Activated naive CD4-positive, alpha-beta T cell treated with anti-CD3 and anti-CD28 coated beads, Interleukin-2, amount 50 U/mL, for 24 hours (primary cell): ENCODE measurements around the gene PPM1M.

ENCODE experiments used
- H3K27ac Mint-ChIP-seq: one replicate; pipeline ENCODE4 v1.8.0; 2021; ENCODE audit warnings: mild to moderate bottlenecking, mixed read lengths
- H3K27me3 Mint-ChIP-seq: one replicate; pipeline ENCODE4 v1.8.0; 2021; ENCODE audit warnings: mixed read lengths
- H3K36me3 Mint-ChIP-seq: one replicate; pipeline ENCODE4 v1.8.0; 2021; ENCODE audit warnings: mixed read lengths
- H3K4me1 Mint-ChIP-seq: one replicate; pipeline ENCODE4 v1.8.0; 2021; ENCODE audit warnings: mixed read lengths
- H3K4me3 Mint-ChIP-seq: one replicate; pipeline ENCODE4 v1.8.0; 2021; ENCODE audit warnings: mild to moderate bottlenecking, mixed read lengths
- H3K9me3 Mint-ChIP-seq: one replicate; pipeline ENCODE4 v1.8.0; 2021; ENCODE audit warnings: mixed read lengths

PPM1M gene

DNA sequence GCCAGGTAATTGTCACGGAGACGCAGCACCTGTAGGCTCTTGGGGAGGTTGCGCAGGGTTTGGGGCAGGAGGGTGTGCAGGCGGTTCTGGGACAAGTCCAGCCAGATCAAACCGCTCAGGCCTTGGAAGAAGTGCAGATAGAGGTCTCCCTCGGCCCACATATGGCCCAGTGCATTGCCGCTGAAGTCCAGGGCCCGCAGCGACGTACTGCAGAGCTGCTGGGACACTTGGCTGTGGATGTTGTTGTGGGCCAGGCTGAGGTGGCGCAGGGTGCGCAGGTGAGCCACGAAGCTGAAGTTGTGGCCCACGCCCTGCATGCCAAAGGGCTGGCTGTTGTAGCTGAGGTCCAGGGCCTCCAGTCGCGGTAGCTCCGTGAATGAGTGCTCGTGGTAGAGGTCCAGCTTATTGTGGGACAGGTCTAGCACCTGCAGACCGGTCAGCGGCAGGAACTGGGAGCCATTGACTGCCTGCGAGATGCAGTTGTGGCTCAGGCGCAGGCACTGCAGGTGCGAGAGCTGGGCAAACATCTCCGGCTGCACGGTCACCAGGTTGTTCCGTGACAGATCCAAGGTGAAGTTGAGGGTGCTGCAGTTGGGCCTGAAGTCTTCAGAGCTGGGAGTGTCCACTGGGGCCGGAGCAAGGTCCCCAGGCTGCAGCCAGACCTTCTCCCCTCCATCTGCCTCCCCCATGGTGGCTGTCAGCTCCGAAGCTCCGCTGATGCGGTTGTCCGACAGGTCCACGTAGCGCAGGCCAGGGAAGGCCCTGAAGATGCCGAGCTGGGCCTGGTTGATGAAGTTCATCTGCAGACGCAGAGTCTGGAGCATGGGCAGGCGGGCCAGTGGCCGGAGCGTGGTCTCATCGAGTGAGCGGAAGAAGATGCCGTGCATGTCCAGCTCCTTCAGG is 23.0 kb upstream of the PPM1M start:
- Mint-ChIP-seq H3K36me3 (no peaks in the 10 kb centered on the region), H3K4me1 (peaks cover 82% of the 10 kb centered on the region), H3K27me3 (no peaks in the 10 kb centered on the region), H3K9me3 (no peaks in the 10 kb centered on the region), H3K4me3 (peak overlapping the region; percentile 62), H3K27ac (peak overlapping the region; percentile 51)

- Mint-ChIP-seq H3K9me3 (no peaks in the 10 kb centered on the region), H3K4me3 (peak overlapping the region; percentile 61), H3K27me3 (no peaks in the 10 kb centered on the region), H3K36me3 (no peaks in the 10 kb centered on the region), H3K4me1 (peaks cover 70% of the 10 kb centered on the region), H3K27ac (peak overlapping the region; percentile 46)
Measured at GRCh38 chr3:52223449-52224408, 21.8 kb upstream of the PPM1M start.

DNA sequence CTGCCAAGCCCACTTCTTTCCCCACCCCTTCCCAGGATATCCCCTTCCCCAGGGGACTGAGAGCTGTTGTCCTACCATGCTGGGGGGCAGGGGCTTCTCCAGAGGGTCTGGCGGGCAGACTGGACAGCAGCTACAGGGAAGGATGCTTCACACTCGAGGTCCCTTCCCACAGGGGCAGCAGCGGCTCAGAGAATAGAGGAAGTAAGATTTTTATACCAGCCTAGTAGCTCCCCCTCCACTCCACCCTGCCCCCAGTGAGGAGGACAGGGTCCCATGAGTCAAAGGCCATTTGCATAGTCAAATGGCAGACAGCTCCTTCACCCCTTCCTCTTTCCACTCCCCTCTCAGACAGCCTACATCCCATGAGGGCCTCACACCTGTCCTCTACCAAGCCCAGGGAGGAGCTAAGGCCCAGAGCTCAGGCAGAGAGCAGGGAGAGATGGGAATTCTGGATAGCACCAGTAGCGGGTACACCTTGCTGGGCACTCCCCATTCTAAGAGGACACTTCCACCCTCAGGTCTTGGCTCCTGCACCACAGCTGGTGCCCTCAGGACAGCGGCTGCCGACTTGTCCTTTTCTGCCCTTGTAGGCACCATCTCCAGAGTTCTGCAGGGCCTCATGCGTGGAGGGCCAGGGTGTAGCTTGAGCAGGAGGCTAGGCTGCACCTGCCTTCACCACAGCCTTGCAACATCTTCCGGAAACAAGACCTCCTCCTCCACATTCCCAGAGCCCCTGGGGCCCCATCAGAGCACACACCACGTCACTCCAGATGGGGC is 19.9 kb upstream of the PPM1M start, which contains the start of gene TLR9:
TSS of gene TLR9 (minus strand) at position 194 of the 777 bp plus-strand sequence. CDS start at position 78, 116 bp downstream.
- peak within 1 kb of the TSS; percentile 84 for H3K27ac Mint-ChIP-seq
- peaks cover 55% of the 10 kb centered on the region for H3K4me1 Mint-ChIP-seq
- peaks cover 4% of the 10 kb centered on the region for H3K36me3 Mint-ChIP-seq
- H3K9me3 Mint-ChIP-seq: no peaks in the 10 kb centered on the region
- H3K27me3 Mint-ChIP-seq: no peaks in the 10 kb centered on the region
- peak within 1 kb of the TSS; percentile 36 for H3K4me3 Mint-ChIP-seq

DNA sequence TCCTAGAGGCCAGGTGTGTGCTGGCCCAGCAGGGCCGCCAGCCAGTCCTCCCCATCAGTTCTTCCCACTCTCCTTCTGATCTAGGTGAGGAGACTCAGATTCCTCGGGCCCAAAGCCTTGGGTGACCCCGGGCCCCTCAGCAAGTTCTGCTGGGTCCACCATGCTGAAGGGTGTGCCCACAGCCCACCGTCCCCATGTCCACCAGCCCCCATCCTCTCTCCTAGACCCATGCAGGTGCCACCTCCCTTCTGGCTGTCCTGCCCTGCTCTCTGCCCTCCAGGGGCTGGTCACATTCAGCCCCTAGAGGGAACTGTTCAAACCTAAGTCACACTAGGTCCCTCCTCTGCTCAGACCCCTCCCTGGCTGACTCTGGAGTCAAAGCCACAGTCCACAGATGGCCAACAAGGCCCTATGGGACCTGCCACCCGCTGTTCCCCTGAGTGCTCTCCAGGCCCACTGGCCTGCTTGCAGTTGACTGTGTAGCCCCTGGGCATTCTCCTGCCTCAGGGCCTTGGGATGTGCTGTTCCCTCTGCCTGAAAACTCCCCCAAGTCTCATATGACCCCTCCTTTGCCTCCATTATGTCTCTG is 19.2 kb upstream of the PPM1M start:
- H3K9me3 Mint-ChIP-seq: no peaks in the 10 kb centered on the region

GRCh38 chr3:52227117-52227516 is 18.4 kb upstream of the PPM1M start:
- no peaks in the 10 kb centered on the region for H3K27me3 Mint-ChIP-seq
- peaks cover 4% of the 10 kb centered on the region for H3K36me3 Mint-ChIP-seq
- H3K9me3 Mint-ChIP-seq: no peaks in the 10 kb centered on the region
- H3K27ac Mint-ChIP-seq: peak overlapping the region; percentile 84
- peak overlapping the region; percentile 2 for H3K4me3 Mint-ChIP-seq
- H3K4me1 Mint-ChIP-seq: peaks cover 54% of the 10 kb centered on the region

More for the DNA sequence above, 19.2 kb upstream of the PPM1M start:
- Mint-ChIP-seq H3K27me3 (no peaks in the 10 kb centered on the region), H3K4me1 (peaks cover 55% of the 10 kb centered on the region), H3K27ac (peak overlapping the region; percentile 84), H3K36me3 (peaks cover 4% of the 10 kb centered on the region), H3K4me3 (peak overlapping the region; percentile 2)

DNA sequence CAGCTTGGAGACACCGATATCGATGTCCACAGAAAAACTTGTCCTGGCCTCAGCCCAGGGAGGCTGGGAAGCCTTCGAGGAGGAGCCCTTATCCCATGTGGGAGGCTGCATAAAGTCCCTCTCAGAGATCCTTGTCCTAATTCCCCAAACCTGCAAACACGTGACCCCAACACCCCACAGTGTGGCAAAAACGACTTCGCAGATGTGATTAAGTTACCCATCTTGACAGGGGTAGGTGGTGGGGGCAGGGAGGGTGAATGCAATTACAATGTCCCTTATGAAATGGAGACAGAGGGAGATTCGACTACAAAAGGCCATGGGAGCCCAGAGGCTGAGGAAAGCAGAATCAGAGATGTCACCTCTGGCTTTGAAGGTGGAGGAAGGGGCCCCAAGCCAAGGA is 17.8 kb upstream of the PPM1M start:
- Mint-ChIP-seq H3K4me3 (no peak overlapping the region), H3K9me3 (no peaks in the 10 kb centered on the region), H3K36me3 (peaks cover 4% of the 10 kb centered on the region), H3K4me1 (peaks cover 54% of the 10 kb centered on the region), H3K27ac (peak overlapping the region; percentile 74), H3K27me3 (no peaks in the 10 kb centered on the region)

DNA sequence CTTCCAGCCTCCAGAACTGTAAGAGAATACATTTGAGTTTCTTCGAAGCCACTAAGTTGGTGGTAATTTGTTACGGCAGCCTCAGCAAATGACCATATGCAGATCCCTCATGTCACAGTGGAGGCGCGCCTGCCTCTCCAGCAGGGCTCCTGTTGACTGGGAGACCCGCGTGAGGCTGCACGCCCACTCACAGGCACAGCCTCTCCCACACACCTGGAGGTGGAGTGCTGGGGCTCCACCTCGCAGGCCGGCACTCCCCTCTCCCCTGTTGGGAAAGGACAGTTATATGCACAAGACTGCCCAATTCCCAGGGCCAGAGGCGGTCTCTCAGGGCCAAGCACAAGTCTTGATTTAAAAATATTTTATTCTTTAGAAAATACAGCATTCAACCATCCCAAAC is 17.3 kb upstream of the PPM1M start:
- Mint-ChIP-seq H3K4me1 (peaks cover 54% of the 10 kb centered on the region), H3K9me3 (no peaks in the 10 kb centered on the region), H3K27me3 (no peaks in the 10 kb centered on the region), H3K27ac (no peak overlapping the region), H3K4me3 (no peak overlapping the region), H3K36me3 (peaks cover 4% of the 10 kb centered on the region)

DNA sequence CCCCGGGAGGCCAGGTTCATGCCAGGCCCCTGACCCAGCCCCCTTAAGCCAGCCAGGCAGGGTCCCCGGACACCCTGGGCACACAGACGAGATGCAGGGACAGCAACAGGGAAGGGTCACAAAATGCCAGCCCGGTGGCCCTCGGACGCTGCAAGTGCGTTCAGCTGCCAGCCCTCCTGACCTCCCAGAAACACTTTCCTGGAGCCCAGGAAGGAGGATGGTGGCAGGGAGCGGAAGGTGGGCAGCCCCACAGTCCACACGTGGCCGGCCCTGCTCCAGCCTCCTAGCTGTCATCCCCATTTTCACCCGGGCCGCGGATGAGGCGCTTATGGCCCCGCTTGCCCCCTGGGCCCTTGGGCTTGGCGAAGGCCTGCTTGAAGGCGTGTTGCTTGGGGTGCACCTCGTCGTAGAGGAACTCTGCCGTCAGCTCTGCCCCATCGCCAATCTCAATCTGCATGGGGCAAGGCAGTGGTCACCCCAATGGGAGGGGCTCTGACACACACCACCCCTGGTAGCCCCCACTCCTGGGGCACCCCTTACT is 16.7 kb upstream of the PPM1M start:
- peaks cover 4% of the 10 kb centered on the region for H3K36me3 Mint-ChIP-seq
- no peaks in the 10 kb centered on the region for H3K27me3 Mint-ChIP-seq
- no peak overlapping the region for H3K4me3 Mint-ChIP-seq
- no peak overlapping the region for H3K27ac Mint-ChIP-seq
- H3K4me1 Mint-ChIP-seq: peaks cover 54% of the 10 kb centered on the region
- H3K9me3 Mint-ChIP-seq: no peaks in the 10 kb centered on the region

- Mint-ChIP-seq H3K4me1 (peaks cover 53% of the 10 kb centered on the region), H3K9me3 (no peaks in the 10 kb centered on the region), H3K4me3 (no peak overlapping the region), H3K36me3 (peaks cover 4% of the 10 kb centered on the region), H3K27ac (no peak overlapping the region), H3K27me3 (no peaks in the 10 kb centered on the region)
Measured at GRCh38 chr3:52229656-52230055, 15.9 kb upstream of the PPM1M start.

DNA sequence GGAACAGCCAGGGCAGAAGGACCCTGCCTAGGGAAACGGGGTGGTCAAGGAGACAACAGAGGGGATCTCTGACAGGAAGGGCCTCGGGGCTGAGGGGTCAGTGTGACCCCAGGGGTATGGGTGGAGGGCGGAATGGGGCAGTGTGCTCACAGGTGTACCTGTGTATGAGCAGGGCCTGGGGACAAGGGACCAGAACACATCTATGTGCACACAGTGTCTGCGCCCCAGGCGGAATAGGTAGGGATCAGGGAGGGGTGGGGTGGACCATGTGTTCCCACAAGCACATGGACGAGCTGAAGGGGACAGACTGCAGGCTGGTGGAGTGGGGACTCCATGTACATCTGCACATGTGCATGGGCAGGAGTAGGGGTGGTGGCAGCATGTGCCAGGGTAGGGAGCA is 15.1 kb upstream of the PPM1M start:
- Mint-ChIP-seq H3K27me3 (no peaks in the 10 kb centered on the region), H3K4me1 (peaks cover 54% of the 10 kb centered on the region), H3K27ac (peak overlapping the region; percentile 30), H3K4me3 (no peak overlapping the region), H3K36me3 (peaks cover 4% of the 10 kb centered on the region), H3K9me3 (no peaks in the 10 kb centered on the region)

GRCh38 chr3:52230889-52231499 is 14.6 kb upstream of the PPM1M start:
- Mint-ChIP-seq H3K4me1 (peaks cover 54% of the 10 kb centered on the region), H3K4me3 (no peak overlapping the region), H3K36me3 (peaks cover 4% of the 10 kb centered on the region), H3K27me3 (no peaks in the 10 kb centered on the region), H3K9me3 (no peaks in the 10 kb centered on the region), H3K27ac (peak overlapping the region; percentile 30)

- H3K4me1 Mint-ChIP-seq: peaks cover 54% of the 10 kb centered on the region
- H3K27ac Mint-ChIP-seq: peak overlapping the region; percentile 77
- no peaks in the 10 kb centered on the region for H3K9me3 Mint-ChIP-seq
- H3K27me3 Mint-ChIP-seq: no peaks in the 10 kb centered on the region
- peaks cover 4% of the 10 kb centered on the region for H3K36me3 Mint-ChIP-seq
- peak overlapping the region; percentile 30 for H3K4me3 Mint-ChIP-seq
Measured at GRCh38 chr3:52231502-52232278, 13.9 kb upstream of the PPM1M start.

DNA sequence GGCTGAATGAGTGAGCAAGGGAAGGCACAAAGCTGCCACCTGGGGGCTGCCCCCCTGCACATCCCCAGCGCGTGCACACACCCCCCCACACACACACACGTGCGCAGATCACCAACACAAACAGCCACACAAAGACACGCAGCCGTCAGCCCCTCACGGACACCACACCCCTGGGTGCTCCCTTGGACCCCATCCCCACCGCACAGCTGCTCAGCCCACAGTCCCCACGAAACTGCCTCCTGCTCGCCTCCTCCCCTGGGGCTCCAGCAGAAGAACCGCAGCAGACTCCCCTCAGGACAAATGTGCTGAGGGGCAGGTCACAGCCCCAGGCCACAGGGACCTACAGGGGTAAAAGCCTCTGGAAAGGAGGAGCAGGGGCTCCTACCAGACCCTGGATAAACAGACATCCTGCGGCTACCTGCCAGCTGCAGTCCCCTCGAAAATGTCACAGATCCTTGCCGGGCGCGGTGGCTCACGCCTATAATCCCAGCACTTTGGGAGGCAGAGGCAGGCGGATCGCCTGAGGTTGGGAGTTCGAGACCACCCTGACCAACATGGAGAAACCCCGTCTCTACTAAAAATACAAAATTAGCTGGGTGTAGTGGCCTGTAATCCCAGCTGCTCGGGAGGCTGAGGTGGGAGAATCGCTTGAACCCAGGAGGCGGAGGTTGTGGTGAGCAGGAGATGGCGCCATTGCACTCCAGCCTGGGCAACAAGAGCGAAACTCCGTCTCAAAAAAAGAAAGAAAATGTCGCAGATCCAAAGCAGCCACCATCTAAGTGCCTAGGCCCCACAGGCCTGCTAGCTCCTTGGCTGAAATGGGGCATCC is 13.1 kb upstream of the PPM1M start:
- Mint-ChIP-seq H3K4me3 (no peak overlapping the region), H3K36me3 (peaks cover 4% of the 10 kb centered on the region), H3K27ac (no peak overlapping the region), H3K9me3 (no peaks in the 10 kb centered on the region), H3K27me3 (no peaks in the 10 kb centered on the region), H3K4me1 (peaks cover 59% of the 10 kb centered on the region)
